AG04450 (cell line): ENCODE measurements around the gene SMAD3. TPM values are rescaled to one million over a fixed set of nuclear protein-coding genes. Genes with fewer than 3 reads are reported as not detected.

Experiments
- CTCF ChIA-PET: fragments of 300-600, 350-600 bp; formaldehyde crosslinking; extraction: SDS; loops from one replicate; lab custom pipeline; 2022; ENCODE audit warnings: antibody characterized with exemption, inconsistent platforms; lab: Charles Lee
- POLR2A ChIA-PET: fragments of 350-600 bp; formaldehyde crosslinking; extraction: SDS; loops from one replicate; lab custom pipeline; 2021; ENCODE audit warnings: antibody characterized with exemption, inconsistent platforms; lab: Yijun Ruan, JAX
- DNase-seq: peaks from one replicate; pipeline ENCODE4 v3.0.0-alpha.2; 2011; ENCODE audit warnings: low read depth, low spot score
- H3K27ac ChIP-seq: one replicate; pipeline ENCODE4 v1.5.1; 2012; ENCODE audit warnings: low read depth, low read length, control low read depth
- H3K27me3 ChIP-seq: one replicate; pipeline ENCODE4 v1.6.0; 2012; ENCODE audit warnings: low read length; ENCODE audit not compliant: control insufficient read depth, insufficient read depth
- H3K4me3 ChIP-seq: 2 replicates; pipeline ENCODE4 v1.5.1; 2011; ENCODE audit warnings: mild to moderate bottlenecking, low read depth, low read length, control low read depth
- H3K9me3 ChIP-seq: 2 replicates; pipeline ENCODE4 v1.5.1; 2012; ENCODE audit warnings: low read length; ENCODE audit not compliant: control insufficient read depth, insufficient read depth
- polyA plus RNA-seq: library from polyadenylated mRNA; depleted of rRNA; stranded (reverse); fragments of >200 nt; gene quantifications from 2 replicates; pipeline ENCODE4 v1.2.3, GENCODE V29; 2011
- TF ChIP-seq, protein P1 (sequence below): IDR thresholded peaks from 2 replicates; pipeline ENCODE4 v1.5.1; 2011; ENCODE audit warnings: low read depth, low read length, control low read depth, inconsistent platforms

The SMAD3 gene
- polyA plus RNA-seq, 1 experiment = 115 TPM

DNA sequence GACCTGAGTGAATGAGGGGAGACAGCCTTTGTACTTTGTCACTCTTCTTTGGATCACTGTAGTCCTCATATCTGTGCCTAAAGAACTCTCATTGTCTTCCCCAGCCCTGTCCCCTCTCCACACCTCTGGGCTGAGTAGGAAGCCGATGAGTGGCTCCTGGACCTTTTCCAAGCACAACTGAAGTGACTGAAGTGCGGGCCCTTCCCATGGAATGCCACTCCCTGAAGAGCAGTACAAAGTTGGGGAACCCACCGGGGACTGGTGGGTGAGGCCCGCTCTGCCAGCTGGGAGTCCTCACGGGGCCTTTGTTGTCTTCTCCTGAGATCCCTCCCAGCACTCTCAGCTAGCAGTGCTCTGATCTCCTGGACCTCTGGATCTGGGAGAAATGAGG is 99.0 kb downstream of the SMAD3 start:
- POLR2A ChIA-PET = interaction anchor here (0.6 to 1.2 kb wide), 3 partner anchors 17 to 308 kb away, joined by 3 to 12 read pairs (median 3); no protein-coding TSS in a partner anchor
- CTCF ChIA-PET = interaction anchor here (0.6 to 0.7 kb wide), 3 partner anchors 10 to 221 kb away, joined by 3 to 8 read pairs (median 4); no protein-coding TSS in a partner anchor
- Histone ChIP-seq H3K9me3 (no peaks in the 10 kb centered on the region; the same call in 1 of the 2 replicates), H3K27ac (peak overlapping the region; percentile 96), H3K27me3 (no peaks in the 10 kb centered on the region), H3K4me3 (no peak overlapping the region)
- no peak for DNase-seq
- TF ChIP-seq, protein P1, sequence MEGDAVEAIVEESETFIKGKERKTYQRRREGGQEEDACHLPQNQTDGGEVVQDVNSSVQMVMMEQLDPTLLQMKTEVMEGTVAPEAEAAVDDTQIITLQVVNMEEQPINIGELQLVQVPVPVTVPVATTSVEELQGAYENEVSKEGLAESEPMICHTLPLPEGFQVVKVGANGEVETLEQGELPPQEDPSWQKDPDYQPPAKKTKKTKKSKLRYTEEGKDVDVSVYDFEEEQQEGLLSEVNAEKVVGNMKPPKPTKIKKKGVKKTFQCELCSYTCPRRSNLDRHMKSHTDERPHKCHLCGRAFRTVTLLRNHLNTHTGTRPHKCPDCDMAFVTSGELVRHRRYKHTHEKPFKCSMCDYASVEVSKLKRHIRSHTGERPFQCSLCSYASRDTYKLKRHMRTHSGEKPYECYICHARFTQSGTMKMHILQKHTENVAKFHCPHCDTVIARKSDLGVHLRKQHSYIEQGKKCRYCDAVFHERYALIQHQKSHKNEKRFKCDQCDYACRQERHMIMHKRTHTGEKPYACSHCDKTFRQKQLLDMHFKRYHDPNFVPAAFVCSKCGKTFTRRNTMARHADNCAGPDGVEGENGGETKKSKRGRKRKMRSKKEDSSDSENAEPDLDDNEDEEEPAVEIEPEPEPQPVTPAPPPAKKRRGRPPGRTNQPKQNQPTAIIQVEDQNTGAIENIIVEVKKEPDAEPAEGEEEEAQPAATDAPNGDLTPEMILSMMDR = no peak

DNA sequence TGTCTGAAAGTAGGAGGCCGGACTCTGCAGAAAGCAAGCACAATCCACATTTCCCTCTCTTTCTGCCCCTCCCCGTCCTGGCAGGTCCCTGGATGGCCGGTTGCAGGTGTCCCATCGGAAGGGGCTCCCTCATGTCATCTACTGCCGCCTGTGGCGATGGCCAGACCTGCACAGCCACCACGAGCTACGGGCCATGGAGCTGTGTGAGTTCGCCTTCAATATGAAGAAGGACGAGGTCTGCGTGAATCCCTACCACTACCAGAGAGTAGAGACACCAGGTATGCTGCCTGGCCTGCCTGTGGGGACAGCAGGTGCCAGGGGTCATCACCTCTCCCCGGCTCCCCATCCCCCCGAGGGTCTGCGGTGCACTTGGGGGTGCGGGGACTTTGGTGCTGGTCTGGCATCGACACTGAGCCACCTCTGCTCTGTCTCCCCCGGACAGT is 99.4 kb downstream of the SMAD3 start:
- H3K4me3 ChIP-seq = no peak overlapping the region
- H3K9me3 ChIP-seq = no peaks in the 10 kb centered on the region; the same call in 1 of the 2 replicates
- POLR2A ChIA-PET = interaction anchor here (0.6 to 1.2 kb wide), 3 partner anchors 14 to 39 kb away, joined by 3 to 7 read pairs (median 3); no protein-coding TSS in a partner anchor
- no peaks in the 10 kb centered on the region for H3K27me3 ChIP-seq
- peak overlapping the region; percentile 96 for H3K27ac ChIP-seq
- DNase-seq = no peak
- CTCF ChIA-PET = no interaction called here
- TF ChIP-seq, protein P1 = no peak

DNA sequence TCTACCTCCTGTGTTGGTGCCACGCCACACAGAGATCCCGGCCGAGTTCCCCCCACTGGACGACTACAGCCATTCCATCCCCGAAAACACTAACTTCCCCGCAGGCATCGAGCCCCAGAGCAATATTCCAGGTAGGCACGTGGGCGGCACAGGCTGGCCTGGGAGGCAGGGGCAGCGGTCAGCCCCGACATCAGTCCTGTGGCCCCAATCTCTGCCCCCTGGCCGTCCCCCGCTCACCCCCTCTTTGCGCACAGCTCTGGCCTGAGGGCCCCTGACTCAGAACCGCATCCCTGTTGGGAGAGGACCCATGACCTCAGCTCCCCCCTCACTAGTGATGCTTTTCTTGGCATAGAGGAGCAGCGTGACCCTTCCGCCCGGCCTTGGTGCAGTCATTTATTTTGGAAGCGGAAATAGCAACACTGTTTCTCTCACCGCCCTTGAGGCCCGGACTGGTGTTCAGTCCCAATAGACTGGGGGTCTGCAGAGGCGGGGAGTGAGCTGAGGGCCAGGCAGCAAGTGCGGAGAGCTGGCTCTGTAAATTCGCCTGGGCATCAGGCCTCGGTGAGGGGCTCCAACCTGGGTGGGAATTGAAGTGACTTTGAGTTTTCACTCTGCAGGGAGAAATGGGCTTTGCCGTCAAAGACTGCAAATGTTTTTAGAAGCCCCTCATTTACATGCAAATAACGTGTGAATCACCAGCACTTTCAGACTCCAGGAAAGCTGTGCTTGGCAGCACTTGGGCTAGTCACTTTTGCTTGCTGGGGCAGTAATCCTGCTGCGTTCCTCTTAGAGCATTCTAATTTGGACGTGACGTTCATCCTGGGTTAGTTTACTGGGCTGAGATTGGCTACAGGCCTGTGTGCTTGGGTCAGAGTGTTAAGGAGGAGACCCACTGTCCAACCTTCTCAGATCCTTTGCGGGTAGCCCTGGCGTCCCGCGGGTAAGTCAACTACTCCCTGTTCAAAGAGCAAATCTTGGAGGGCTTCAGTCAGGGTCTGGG is 100.2 kb downstream of the SMAD3 start:
- DNase-seq = no peak
- H3K4me3 ChIP-seq = no peak overlapping the region
- POLR2A ChIA-PET = interaction anchor here (1.0 to 1.2 kb wide), 2 partner anchors 13 to 19 kb away, joined by 3 to 7 read pairs; no protein-coding TSS in a partner anchor
- CTCF ChIA-PET = no interaction called here
- H3K27ac ChIP-seq = peak overlapping the region; percentile 96
- no peaks in the 10 kb centered on the region for H3K27me3 ChIP-seq
- TF ChIP-seq, protein P1 = no peak
- no peaks in the 10 kb centered on the region; the same call in 1 of the 2 replicates for H3K9me3 ChIP-seq

DNA sequence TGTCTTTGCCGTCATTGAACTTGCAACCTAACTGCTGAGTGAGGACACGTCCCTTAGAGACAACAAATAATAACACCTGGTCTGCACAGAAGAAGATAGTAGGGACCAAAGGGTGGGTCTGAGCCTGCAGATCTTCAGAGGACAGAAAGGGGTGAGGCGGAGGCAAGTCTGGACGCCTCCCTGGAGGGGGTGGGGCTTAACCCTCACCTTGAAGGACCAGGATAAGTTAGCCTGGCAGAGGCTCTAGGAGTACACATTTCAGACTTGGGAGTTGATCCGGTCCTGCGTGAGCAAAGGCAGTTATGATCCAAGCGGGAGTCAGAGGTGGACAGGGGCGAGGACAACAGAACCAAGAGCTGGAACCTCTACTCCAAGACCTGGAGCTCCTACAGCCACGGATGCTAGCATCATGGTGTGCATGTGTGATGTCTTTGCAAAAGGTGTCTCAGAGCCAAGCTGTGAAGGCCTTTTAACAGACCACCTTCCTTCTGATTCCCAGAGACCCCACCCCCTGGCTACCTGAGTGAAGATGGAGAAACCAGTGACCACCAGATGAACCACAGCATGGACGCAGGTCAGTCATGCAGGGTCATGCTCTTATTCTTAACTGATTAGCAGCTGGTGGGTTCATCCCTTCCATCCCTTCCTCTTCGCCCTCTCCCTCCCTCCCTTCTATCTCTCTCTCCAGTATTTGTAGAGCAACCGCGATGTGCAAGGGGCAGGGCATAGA is 101.0 kb downstream of the SMAD3 start:
- TF ChIP-seq, protein P1 = no peak
- no peak for DNase-seq
- Histone ChIP-seq H3K27ac (peak overlapping the region; percentile 96), H3K9me3 (no peaks in the 10 kb centered on the region; the same call in 1 of the 2 replicates), H3K27me3 (no peaks in the 10 kb centered on the region), H3K4me3 (no peak overlapping the region)
- POLR2A ChIA-PET = interaction anchor here (2.4 to 4.3 kb wide), 2 partner anchors 11 to 60 kb away, joined by 12 to 44 read pairs; no protein-coding TSS in a partner anchor
- CTCF ChIA-PET = interaction anchor here (1.3 kb wide), 1 partner anchor 219 kb away, joined by 3 read pairs; no protein-coding TSS in a partner anchor
